Type B pancreatic cell (in vitro differentiated cells): ENCODE results near the gene MXD1. TPM values are rescaled to one million over a fixed set of nuclear protein-coding genes. Genes with fewer than 3 reads are reported as not detected.

Source experiments
- DNase-seq: peaks from one replicate; pipeline ENCODE4 v3.0.0; 2021; ENCODE audit warnings: mixed read lengths; ENCODE audit not compliant: unreplicated experiment; ENCODE audit errors: extremely low spot score
- H3K27ac Mint-ChIP-seq: 2 replicates; pipeline ENCODE4 v1.8.0; 2021; ENCODE audit warnings: mild to moderate bottlenecking, mixed read lengths
- H3K27me3 Mint-ChIP-seq: 2 replicates; pipeline ENCODE4 v1.8.0; 2021; ENCODE audit warnings: mixed read lengths
- H3K36me3 Mint-ChIP-seq: 2 replicates; pipeline ENCODE4 v1.8.0; 2021; ENCODE audit warnings: mixed read lengths
- H3K4me1 Mint-ChIP-seq: one replicate; pipeline ENCODE4 v1.8.0; 2021; ENCODE audit warnings: mixed read lengths; ENCODE audit not compliant: unreplicated experiment
- H3K4me3 Mint-ChIP-seq: 2 replicates; pipeline ENCODE4 v1.8.0; 2021; ENCODE audit warnings: mild to moderate bottlenecking, mixed read lengths
- H3K9me3 Mint-ChIP-seq: 2 replicates; pipeline ENCODE4 v1.8.0; 2021; ENCODE audit warnings: mixed read lengths
- total RNA-seq: library from RNA; stranded (reverse); gene quantifications from 2 replicates; pipeline ENCODE4 v1.2.1, GENCODE V29; 2021; ENCODE audit warnings: low replicate concordance
- TF ChIP-seq, protein P1 (sequence below): fragments of 200-600 bp; sonication (generic); conservative IDR thresholded peaks from 2 replicates; pipeline ENCODE4 v1.5.0; 2021; ENCODE audit warnings: antibody characterized with exemption, mild to moderate bottlenecking

The MXD1 gene
- total RNA-seq, 1 donor from 2014 or later: 14.0 TPM

DNA sequence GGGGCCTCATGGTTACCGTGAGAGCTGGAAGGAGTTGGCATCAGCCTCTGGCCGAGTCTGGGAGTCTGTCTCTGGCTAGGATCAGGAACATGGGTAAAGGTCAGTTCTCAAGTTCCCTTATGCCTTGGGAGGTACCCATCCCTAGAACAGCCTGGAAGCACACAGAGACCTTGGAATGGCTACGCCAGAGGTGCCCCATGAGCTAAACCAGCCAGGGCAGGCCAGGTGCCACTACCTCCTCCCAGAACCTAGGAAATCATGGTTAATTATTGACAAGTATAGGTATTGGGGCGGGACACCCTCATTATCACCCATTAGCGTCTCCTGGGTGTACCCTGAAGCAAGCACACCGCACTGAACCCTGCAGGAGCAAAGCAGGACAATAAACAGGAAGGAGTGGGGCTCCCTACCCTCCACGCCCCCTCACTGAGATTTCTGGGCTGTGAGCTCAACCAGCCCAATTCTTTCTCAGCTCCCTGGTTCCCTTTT lies 49.5 kb downstream of the MXD1 start:
- Mint-ChIP-seq H3K27ac (no peak overlapping the region), H3K4me3 (no peak overlapping the region)

DNA sequence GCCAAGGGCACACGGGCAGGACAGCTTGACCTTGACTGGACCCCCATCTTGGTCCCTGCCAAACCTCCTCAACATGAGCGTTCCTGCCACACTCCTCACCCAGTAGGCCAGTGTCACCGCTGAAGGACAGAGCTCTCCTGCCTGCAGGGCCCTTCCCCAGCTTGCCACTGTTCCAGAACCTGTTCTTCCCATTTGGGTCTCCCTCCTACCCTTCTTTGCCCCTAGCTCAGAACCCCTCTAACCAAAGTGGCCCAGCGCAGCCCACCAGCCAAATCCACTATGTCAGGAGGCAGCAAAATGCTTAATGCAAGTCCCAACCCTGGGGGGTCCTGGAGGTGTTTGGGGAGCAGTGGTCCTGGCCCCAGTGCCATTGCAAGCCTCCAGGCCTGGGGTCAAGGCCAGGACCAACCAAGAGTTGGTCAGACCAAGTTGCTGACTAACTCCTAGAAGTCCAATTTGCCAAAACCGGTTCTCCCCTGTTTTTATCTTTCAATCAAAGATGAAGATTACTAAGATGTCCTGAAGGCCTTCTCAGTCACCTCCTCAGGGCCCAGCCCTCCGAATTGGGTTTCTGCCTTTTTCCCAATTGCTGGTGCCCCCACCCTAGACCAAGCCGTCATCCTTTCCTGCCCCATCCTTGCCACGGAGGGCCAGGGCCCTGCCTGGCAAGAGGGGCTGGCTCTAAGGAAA lies 51.0 kb downstream of the MXD1 start:
- Mint-ChIP-seq H3K27me3 (peaks cover 3% of the 10 kb centered on the region), H3K4me3 (no peak overlapping the region), H3K9me3 (no peaks in the 10 kb centered on the region), H3K4me1 (no peaks in the 10 kb centered on the region), H3K36me3 (no peaks in the 10 kb centered on the region), H3K27ac (no peak overlapping the region)
- TF ChIP-seq, protein P1, sequence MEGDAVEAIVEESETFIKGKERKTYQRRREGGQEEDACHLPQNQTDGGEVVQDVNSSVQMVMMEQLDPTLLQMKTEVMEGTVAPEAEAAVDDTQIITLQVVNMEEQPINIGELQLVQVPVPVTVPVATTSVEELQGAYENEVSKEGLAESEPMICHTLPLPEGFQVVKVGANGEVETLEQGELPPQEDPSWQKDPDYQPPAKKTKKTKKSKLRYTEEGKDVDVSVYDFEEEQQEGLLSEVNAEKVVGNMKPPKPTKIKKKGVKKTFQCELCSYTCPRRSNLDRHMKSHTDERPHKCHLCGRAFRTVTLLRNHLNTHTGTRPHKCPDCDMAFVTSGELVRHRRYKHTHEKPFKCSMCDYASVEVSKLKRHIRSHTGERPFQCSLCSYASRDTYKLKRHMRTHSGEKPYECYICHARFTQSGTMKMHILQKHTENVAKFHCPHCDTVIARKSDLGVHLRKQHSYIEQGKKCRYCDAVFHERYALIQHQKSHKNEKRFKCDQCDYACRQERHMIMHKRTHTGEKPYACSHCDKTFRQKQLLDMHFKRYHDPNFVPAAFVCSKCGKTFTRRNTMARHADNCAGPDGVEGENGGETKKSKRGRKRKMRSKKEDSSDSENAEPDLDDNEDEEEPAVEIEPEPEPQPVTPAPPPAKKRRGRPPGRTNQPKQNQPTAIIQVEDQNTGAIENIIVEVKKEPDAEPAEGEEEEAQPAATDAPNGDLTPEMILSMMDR: no peak
- DNase-seq: no peak

More for the DNA sequence above, 49.5 kb downstream of the MXD1 start:
- Mint-ChIP-seq H3K36me3 (no peaks in the 10 kb centered on the region), H3K27me3 (peaks cover 3% of the 10 kb centered on the region), H3K9me3 (no peaks in the 10 kb centered on the region), H3K4me1 (no peaks in the 10 kb centered on the region)
- TF ChIP-seq, protein P1: no peak
- no peak for DNase-seq

DNA sequence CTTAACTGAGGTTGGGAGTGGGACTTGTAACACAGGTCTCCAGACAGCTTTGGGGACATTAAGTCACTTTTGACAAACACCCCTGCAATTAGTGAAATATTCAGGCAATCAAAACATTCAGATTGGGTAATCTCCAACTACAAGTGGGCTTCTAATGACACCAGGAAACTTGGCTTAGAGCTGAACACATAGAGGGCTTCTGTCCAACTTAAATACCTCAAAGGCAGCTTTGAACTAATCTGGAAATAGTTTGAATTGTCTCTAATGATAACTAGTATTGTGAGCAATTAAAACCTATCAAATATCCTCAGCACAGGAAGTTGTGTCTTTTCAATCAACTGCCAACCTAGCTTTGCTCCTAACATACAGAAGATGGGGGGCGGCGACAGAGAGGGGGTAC lies 51.6 kb downstream of the MXD1 start:
- no peak overlapping the region for H3K27ac Mint-ChIP-seq
- H3K4me3 Mint-ChIP-seq: no peak overlapping the region
- TF ChIP-seq, protein P1: no peak
- peaks cover 3% of the 10 kb centered on the region for H3K27me3 Mint-ChIP-seq
- DNase-seq: no peak
- H3K4me1 Mint-ChIP-seq: no peaks in the 10 kb centered on the region
- no peaks in the 10 kb centered on the region for H3K9me3 Mint-ChIP-seq
- H3K36me3 Mint-ChIP-seq: no peaks in the 10 kb centered on the region

DNA sequence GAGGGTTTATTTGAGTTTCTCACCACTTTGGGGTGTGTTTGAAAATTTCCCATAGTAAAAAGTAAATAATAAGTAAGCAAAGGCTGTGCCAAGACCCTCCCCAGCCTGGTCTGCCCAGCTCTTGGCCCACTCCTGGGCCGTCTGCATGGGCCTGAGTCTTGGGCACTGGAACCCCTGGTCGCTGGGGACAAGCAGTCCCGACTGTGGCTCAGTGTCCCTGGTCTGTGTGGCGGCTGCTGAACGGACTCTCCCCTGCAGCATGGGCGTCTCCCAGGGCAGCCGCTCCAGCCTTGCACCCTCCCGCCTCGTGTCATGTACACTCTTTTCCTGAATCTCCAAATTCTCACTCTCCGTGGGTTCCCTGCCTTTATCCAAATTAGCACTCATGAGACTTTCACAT lies 53.7 kb downstream of the MXD1 start:
- peaks cover 3% of the 10 kb centered on the region for H3K27me3 Mint-ChIP-seq
- no peak overlapping the region for H3K4me3 Mint-ChIP-seq
- H3K27ac Mint-ChIP-seq: no peak overlapping the region
- DNase-seq: no peak
- H3K9me3 Mint-ChIP-seq: no peaks in the 10 kb centered on the region
- TF ChIP-seq, protein P1: no peak
- H3K4me1 Mint-ChIP-seq: no peaks in the 10 kb centered on the region
- H3K36me3 Mint-ChIP-seq: no peaks in the 10 kb centered on the region

DNA sequence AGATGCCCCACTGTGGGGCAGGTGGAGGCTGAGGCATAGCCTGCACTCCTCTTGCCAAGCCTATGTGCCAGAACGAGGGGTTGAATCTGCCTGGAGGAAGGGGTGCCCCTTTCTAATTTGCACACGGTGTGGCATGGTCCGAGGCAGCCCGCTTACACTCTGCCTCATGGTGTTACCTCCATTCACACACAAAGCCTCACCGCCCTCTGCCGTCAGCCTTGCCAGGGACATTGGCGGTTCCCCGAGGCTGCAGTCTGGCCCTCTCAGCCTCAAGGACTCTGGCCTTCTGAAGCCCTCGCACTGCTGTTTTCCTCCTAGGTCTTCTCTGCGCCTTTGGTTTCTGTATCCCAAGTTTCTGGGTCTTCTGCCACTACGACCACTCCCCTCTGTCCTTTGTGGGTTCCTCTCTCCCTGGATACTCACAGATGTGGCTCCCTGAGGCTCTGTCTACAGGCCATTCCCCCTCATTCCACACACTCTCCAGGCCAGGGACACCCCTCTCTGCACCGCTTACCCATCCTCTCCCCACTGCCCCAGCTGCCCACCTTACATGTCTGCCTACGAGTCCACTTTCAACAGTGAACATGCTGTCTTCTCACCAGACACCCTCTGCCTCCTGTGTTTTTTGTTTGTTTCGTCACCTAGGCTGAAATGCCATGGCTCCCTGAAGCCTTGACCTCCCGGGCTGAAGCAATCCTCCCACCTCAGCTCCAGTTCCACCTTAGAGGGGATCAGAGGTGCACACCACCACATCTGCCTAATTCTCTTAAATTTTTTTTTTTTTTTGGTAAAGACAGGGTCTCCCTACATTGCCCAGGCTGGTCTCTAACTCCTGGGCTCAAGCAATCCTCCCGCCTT lies 54.4 kb downstream of the MXD1 start:
- Mint-ChIP-seq H3K4me3 (no peak overlapping the region), H3K27ac (no peak overlapping the region), H3K4me1 (no peaks in the 10 kb centered on the region), H3K36me3 (no peaks in the 10 kb centered on the region), H3K9me3 (no peaks in the 10 kb centered on the region), H3K27me3 (peaks cover 3% of the 10 kb centered on the region)
- no peak for DNase-seq
- TF ChIP-seq, protein P1: no peak
